DOHH2 (cell line): ENCODE results near the gene DDHD1.

Experiments used
- H3F3A ChIP-seq: fragments of 200-600 bp; sonication (generic), shearing (Covaris generic); 2 replicates; pipeline ENCODE4 v1.6.0; 2016; ENCODE audit warnings: antibody characterized with exemption, mild to moderate bottlenecking; ENCODE audit not compliant: control insufficient read depth, insufficient read depth
- H3K27ac ChIP-seq: fragments of 200-600 bp; sonication (generic); 2 replicates; pipeline ENCODE4 v1.5.1; 2014; ENCODE audit warnings: low read depth, mild to moderate bottlenecking, low read length, moderate library complexity
- H3K27me3 ChIP-seq: fragments of 200-600 bp; sonication (generic); 2 replicates; pipeline ENCODE4 v1.6.1; 2014; ENCODE audit warnings: mild to moderate bottlenecking, low read length, mixed read lengths; ENCODE audit not compliant: control insufficient read depth
- H3K36me3 ChIP-seq: fragments of 200-600 bp; sonication (generic); 2 replicates; pipeline ENCODE4 v1.6.1; 2014; ENCODE audit warnings: mild to moderate bottlenecking, low read length, moderate library complexity, mixed read lengths; ENCODE audit not compliant: control insufficient read depth
- H3K4me1 ChIP-seq: fragments of 200-600 bp; sonication (generic); 2 replicates; pipeline ENCODE4 v1.6.1; 2014; ENCODE audit warnings: mild to moderate bottlenecking, low read length, mixed read lengths; ENCODE audit not compliant: control insufficient read depth
- H3K4me2 ChIP-seq: fragments of 200-600 bp; sonication (generic); 2 replicates; pipeline ENCODE4 v1.6.0; 2014; ENCODE audit warnings: mild to moderate bottlenecking, low read length, moderate library complexity
- H3K4me3 ChIP-seq: fragments of 200-600 bp; sonication (generic); 2 replicates; pipeline ENCODE4 v1.5.1; 2014; ENCODE audit warnings: mild to moderate bottlenecking, low read length, mixed read lengths
- H3K79me2 ChIP-seq: fragments of 200-600 bp; sonication (generic); 2 replicates; pipeline ENCODE4 v1.6.1; 2014; ENCODE audit warnings: mild to moderate bottlenecking, low read length, mixed read lengths; ENCODE audit not compliant: control insufficient read depth
- H3K9me2 ChIP-seq: fragments of 200-600 bp; sonication (generic); replicated peaks from 2 replicates; pipeline ENCODE4 v1.6.1; 2014; ENCODE audit warnings: mild to moderate bottlenecking, low read length, mixed read lengths; ENCODE audit not compliant: control insufficient read depth
- H3K9me3 ChIP-seq: fragments of 200-600 bp; sonication (generic); 2 replicates; pipeline ENCODE4 v1.6.1; 2014; ENCODE audit warnings: antibody characterized with exemption, low read length, mixed read lengths; ENCODE audit not compliant: control insufficient read depth, insufficient read depth
- H4K20me1 ChIP-seq: fragments of 200-600 bp; sonication (generic); 2 replicates; pipeline ENCODE4 v1.6.0; 2014; ENCODE audit warnings: low read depth, mild to moderate bottlenecking, antibody characterized with exemption, low read length, moderate library complexity; ENCODE audit not compliant: control insufficient read depth, insufficient read depth
- EZH2phosphoT487 ChIP-seq: fragments of 200-600 bp; sonication (generic); IDR thresholded peaks from 2 replicates; pipeline ENCODE4 v1.6.1; 2017; ENCODE audit warnings: borderline replicate concordance, mild to moderate bottlenecking, antibody characterized with exemption, low read length, moderate library complexity, mixed read lengths
- TF ChIP-seq, protein P1 (sequence below): fragments of 200-600 bp; sonication (generic); IDR thresholded peaks from one replicate; pipeline ENCODE4 v1.5.1; 2014; ENCODE audit warnings: antibody characterized with exemption, mild to moderate bottlenecking, low read depth, low read length; ENCODE audit not compliant: poor library complexity, severe bottlenecking

Gene DDHD1

DNA sequence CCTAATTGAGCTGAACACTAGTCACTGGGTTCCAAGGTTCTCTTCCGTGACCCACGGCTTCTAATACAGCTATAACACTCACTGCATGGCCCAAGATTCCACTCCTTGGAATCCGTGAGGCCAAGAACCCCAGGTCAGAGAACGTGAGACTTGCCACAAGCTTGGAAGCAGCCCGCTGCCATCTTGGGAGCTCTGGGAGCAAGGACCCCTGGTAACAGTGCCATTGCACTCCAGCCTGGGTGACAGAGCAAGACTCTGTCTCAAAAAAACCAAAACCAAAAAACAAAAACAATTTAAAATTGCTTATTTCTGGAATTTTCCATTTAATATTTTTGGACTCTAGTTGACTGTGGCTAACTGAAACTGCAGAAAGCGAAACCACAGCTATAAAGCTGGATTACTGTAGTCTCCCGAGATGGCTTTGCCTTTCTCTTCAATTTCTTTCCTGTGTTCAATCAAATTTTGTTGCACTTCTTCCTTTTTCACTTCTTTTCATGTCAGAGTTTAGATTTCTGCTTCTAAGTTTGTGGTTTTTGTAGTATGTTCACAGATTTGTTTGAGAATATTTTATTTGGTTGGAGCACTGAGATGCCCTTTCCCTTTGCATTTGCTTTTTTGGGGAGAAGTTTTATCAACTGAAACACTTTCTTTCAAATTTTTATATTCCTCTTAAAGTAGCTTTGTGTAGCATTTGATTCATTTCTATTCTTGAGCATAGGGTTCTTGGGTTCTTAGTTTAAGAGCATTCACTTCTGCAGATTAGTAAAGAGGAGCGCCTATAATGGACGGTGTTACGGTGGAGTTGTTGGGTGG lies 44.6 kb downstream of the DDHD1 start:
- Histone ChIP-seq H3K4me3 (peak overlapping the region; percentile 47), H3K79me2 (peaks cover 80% of the 10 kb centered on the region), H3F3A (peaks cover 3% of the 10 kb centered on the region; the same call in 1 of the 2 replicates), H3K4me2 (peak overlapping the region; percentile 64), H3K27me3 (no peaks in the 10 kb centered on the region), H3K36me3 (0 out of 2 replicates have a peak, but pooled peaks cover 2% of the 10 kb centered on the region), H4K20me1 (peaks cover 3% of the 10 kb centered on the region; the same call in 1 of the 2 replicates), H3K9me3 (no peaks in the 10 kb centered on the region), H3K4me1 (peaks cover 25% of the 10 kb centered on the region), H3K27ac (peak overlapping the region; percentile 40), H3K9me2 (no peaks in the 10 kb centered on the region)
- no peak for TF ChIP-seq EZH2phosphoT487
- TF ChIP-seq, protein P1, sequence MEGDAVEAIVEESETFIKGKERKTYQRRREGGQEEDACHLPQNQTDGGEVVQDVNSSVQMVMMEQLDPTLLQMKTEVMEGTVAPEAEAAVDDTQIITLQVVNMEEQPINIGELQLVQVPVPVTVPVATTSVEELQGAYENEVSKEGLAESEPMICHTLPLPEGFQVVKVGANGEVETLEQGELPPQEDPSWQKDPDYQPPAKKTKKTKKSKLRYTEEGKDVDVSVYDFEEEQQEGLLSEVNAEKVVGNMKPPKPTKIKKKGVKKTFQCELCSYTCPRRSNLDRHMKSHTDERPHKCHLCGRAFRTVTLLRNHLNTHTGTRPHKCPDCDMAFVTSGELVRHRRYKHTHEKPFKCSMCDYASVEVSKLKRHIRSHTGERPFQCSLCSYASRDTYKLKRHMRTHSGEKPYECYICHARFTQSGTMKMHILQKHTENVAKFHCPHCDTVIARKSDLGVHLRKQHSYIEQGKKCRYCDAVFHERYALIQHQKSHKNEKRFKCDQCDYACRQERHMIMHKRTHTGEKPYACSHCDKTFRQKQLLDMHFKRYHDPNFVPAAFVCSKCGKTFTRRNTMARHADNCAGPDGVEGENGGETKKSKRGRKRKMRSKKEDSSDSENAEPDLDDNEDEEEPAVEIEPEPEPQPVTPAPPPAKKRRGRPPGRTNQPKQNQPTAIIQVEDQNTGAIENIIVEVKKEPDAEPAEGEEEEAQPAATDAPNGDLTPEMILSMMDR, result no peak

DNA sequence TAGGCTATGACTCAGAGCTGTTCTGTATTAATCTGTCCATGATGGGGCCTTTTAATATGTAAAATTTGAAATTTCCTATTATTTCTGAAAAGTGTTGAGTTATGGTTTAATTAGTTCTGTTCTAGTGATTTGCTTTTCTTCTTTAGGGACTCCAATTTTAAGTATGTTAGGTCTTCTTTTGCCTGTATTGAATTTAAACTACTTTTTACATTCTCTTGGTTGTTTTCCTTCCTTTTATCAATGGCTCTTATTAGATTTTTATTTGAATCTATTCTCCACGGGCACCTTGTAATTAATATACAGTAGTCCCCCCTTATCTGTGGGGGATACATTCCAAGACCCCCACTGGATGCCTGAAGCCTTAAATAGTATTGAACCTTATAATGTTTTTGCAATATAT lies 46.4 kb downstream of the DDHD1 start:
- Histone ChIP-seq H4K20me1 (peaks cover 3% of the 10 kb centered on the region; the same call in 1 of the 2 replicates), H3K27ac (no peak overlapping the region), H3K27me3 (no peaks in the 10 kb centered on the region), H3K9me3 (no peaks in the 10 kb centered on the region), H3K9me2 (no peaks in the 10 kb centered on the region), H3K4me2 (no peak overlapping the region), H3K4me1 (peaks cover 25% of the 10 kb centered on the region), H3K4me3 (no peak overlapping the region), H3K36me3 (peaks cover 10% of the 10 kb centered on the region), H3K79me2 (peaks cover 64% of the 10 kb centered on the region), H3F3A (peaks cover 3% of the 10 kb centered on the region; the same call in 1 of the 2 replicates)
- TF ChIP-seq EZH2phosphoT487, result no peak
- TF ChIP-seq, protein P1, result no peak

DNA sequence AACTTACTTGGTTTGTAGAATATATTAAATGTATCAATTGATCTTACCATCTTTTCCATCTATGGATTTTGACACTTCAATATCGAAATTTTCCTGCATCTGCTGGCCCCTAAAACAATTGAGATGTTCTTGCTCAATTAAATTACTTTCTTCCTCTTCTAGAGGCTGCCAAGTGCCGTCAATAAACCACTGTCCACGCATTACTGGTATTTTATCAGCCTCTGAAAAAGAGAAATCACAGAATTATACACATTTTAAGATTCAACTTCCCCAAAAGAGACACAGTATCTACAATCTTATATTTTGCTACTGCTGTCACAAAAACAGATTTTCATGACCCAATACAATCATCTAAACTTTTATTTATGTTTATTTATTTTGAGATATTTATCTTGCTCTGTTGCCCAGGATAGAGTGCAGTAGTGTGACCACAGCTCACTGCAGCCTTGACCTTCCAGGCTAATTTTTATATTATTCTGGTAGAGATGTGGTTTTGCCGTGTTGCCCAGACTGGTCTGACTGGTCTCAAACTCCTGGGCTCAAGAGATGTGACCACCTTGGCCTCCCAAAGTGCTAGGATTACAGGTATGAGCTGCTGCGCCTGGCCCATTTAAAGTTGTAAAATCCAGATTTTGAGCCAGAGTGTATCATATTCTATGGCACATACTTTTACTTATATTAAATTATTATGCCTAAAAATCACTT lies 49.3 kb downstream of the DDHD1 start:
- peaks cover 2% of the 10 kb centered on the region for H3F3A ChIP-seq
- no peak overlapping the region for H3K4me3 ChIP-seq
- H3K27ac ChIP-seq, result no peak overlapping the region
- no peak for TF ChIP-seq EZH2phosphoT487
- TF ChIP-seq, protein P1, result no peak
- peaks cover 20% of the 10 kb centered on the region for H3K36me3 ChIP-seq
- H3K9me3 ChIP-seq, result no peaks in the 10 kb centered on the region
- H3K79me2 ChIP-seq, result peaks cover 34% of the 10 kb centered on the region
- peaks cover 7% of the 10 kb centered on the region for H3K4me1 ChIP-seq
- no peaks in the 10 kb centered on the region for H4K20me1 ChIP-seq
- H3K9me2 ChIP-seq, result no peaks in the 10 kb centered on the region
- H3K27me3 ChIP-seq, result no peaks in the 10 kb centered on the region
- no peak overlapping the region for H3K4me2 ChIP-seq
